IPS DF 6.9 (cell line): ENCODE results near the gene TMEM214.
A peak's percentile ranks its signal among the peaks of the same experiment; 100 is the strongest.
"Not testable (repeated sequence)": the region's sequence is repeated elsewhere in the genome, so short reads cannot be mapped to it uniquely, and the experiment has no call there.

ENCODE experiments used
- DNase-seq: peaks from one replicate; pipeline ENCODE4 v3.0.0-alpha.2; 2013; ENCODE audit warnings: low read depth, low spot score
- H3K27ac ChIP-seq: one replicate; pipeline ENCODE4 v1.5.1; 2013; ENCODE audit warnings: low read length, control low read depth
- H3K27me3 ChIP-seq: 2 replicates; pipeline ENCODE4 v1.6.1; 2013; ENCODE audit warnings: mild to moderate bottlenecking, low read length; ENCODE audit not compliant: control insufficient read depth, insufficient read depth
- H3K36me3 ChIP-seq: 2 replicates; pipeline ENCODE4 v1.6.1; 2013; ENCODE audit warnings: low read length; ENCODE audit not compliant: control insufficient read depth, insufficient read depth
- H3K4me1 ChIP-seq: 2 replicates; pipeline ENCODE4 v1.6.1; 2013; ENCODE audit warnings: low read length; ENCODE audit not compliant: control insufficient read depth, insufficient read depth
- H3K4me3 ChIP-seq: 2 replicates; pipeline ENCODE4 v1.5.1; 2013; ENCODE audit warnings: mild to moderate bottlenecking, low read length
- H3K9me3 ChIP-seq: 2 replicates; pipeline ENCODE4 v1.6.1; 2013; ENCODE audit warnings: low read length, inconsistent platforms; ENCODE audit not compliant: control insufficient read depth, insufficient read depth
- WGBS: extraction: QIAGEN DNeasy Blood & Tissue Kit; methylation state at CpG from one replicate; pipeline ENCODE4 v1.1.7; 2013; ENCODE audit warnings: mixed read lengths, missing lambda C conversion rate; ENCODE audit not compliant: insufficient read length, insufficient coverage; 5-methylcytosine and 5-hydroxymethylcytosine counted together

The TMEM214 gene

DNA sequence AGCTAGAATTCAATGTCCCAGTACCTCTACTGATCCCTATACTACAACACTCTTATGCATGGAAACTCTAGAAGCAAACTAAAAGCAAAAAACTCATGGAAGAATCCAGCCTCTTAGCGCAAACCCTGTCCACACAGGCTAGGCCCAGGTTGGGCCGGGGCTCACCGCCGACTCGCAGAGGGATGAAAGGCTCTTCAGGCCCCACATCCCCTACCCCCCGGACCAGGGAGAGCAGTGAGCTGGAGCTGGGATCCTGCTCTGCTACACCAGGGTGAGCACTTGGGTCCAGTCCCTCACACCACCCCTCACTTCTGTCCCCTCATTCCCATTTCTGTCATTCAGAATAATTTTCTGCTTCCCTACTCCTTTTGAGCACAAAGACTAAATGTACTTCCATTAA is 36.7 kb downstream of the TMEM214 start:
- Histone ChIP-seq H3K27ac (no peak overlapping the region), H3K4me3 (no peak overlapping the region), H3K36me3 (no peaks in the 10 kb centered on the region), H3K9me3 (no peaks in the 10 kb centered on the region), H3K27me3 (no peaks in the 10 kb centered on the region), H3K4me1 (no peaks in the 10 kb centered on the region)
- no CpG with 5 or more reads among the region's 6 CpGs for WGBS
- no peak for DNase-seq

GRCh38 chr2:27069961-27070618 is 37.3 kb downstream of the TMEM214 start:
- no peak for DNase-seq
- no CpG with 5 or more reads among the region's 8 CpGs for WGBS
- H3K27me3 ChIP-seq: no peaks in the 10 kb centered on the region
- H3K9me3 ChIP-seq: no peaks in the 10 kb centered on the region
- no peaks in the 10 kb centered on the region for H3K4me1 ChIP-seq
- H3K4me3 ChIP-seq: no peak overlapping the region
- no peak overlapping the region for H3K27ac ChIP-seq
- no peaks in the 10 kb centered on the region for H3K36me3 ChIP-seq

- Histone ChIP-seq H3K36me3 (no peaks in the 10 kb centered on the region), H3K9me3 (no peaks in the 10 kb centered on the region), H3K27me3 (no peaks in the 10 kb centered on the region), H3K4me1 (no peaks in the 10 kb centered on the region), H3K27ac (no peak overlapping the region), H3K4me3 (peak overlapping the region; percentile 73)
- WGBS: no CpG with 5 or more reads among the region's 11 CpGs
- DNase-seq: no peak
Measured at GRCh38 chr2:27070653-27071276, 38.0 kb downstream of the TMEM214 start.

GRCh38 chr2:27071277-27071989 is 38.7 kb downstream of the TMEM214 start, which contains the start of gene OST4:
TSS of gene OST4 (minus strand) at chr2:27071654.
- H3K4me1 ChIP-seq: no peaks in the 10 kb centered on the region
- no peak within 1 kb of the TSS for H3K27ac ChIP-seq
- WGBS: no CpG with 5 or more reads among the region's 86 CpGs

GRCh38 chr2:27071990-27072830 is 39.4 kb downstream of the TMEM214 start:
- no peaks in the 10 kb centered on the region for H3K36me3 ChIP-seq
- peak overlapping the region; percentile 73; the same call in 1 of the 2 replicates for H3K4me3 ChIP-seq
- no peaks in the 10 kb centered on the region for H3K27me3 ChIP-seq
- no peak for DNase-seq
- no peak overlapping the region for H3K27ac ChIP-seq
- H3K9me3 ChIP-seq: no peaks in the 10 kb centered on the region
- WGBS: no CpG with 5 or more reads among the region's 34 CpGs
- H3K4me1 ChIP-seq: no peaks in the 10 kb centered on the region

More at GRCh38 chr2:27071277-27071989, 38.7 kb downstream of the TMEM214 start, which contains the start of gene OST4:
- Histone ChIP-seq H3K27me3 (no peaks in the 10 kb centered on the region), H3K4me3 (peak within 1 kb of the TSS; percentile 73), H3K9me3 (no peaks in the 10 kb centered on the region), H3K36me3 (no peaks in the 10 kb centered on the region)
- no peak for DNase-seq

DNA sequence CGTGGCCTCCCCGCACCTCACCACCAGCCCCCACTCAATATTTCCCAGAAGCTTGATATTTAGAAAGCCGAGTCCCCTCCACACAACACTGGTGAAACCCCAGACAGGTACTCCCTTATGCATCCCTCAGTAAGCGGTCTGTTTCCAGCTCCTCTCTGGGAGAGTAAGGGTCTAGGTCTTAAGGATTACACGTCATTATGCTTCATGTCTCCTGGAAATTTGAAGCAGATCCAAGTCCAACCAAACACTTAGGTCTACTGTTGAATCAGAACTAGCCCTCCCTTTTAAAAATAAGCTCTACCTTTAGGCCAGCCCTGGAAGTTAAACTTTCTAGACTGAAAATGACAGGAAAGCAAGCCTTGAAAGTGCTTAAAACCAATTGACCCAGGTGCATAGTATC is 40.2 kb downstream of the TMEM214 start:
- no peaks in the 10 kb centered on the region for H3K36me3 ChIP-seq
- H3K9me3 ChIP-seq: no peaks in the 10 kb centered on the region
- H3K4me3 ChIP-seq: no peak overlapping the region; the same call in 1 of the 2 replicates
- no peak for DNase-seq
- no peak overlapping the region for H3K27ac ChIP-seq
- WGBS: no CpG with 5 or more reads among the region's 5 CpGs
- no peaks in the 10 kb centered on the region for H3K27me3 ChIP-seq
- H3K4me1 ChIP-seq: no peaks in the 10 kb centered on the region

DNA sequence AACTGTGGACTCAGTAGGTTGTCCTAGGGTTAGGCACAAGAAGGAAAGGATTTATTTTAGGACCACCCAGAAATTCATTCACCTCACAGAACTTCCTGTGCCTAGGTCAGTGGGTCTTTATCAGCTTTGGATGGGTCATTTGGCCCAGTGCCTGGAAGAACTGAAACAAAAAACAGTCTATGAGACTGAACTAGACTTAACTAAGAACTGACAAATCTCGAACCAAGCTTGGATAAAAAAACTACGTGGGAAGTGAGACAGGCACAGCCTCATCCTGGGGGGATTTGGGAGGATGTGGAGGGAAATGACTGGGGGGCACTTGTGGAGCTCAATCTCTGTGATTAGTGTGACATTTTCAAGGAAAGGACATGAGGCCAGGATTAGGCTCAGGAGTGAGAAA is 41.0 kb downstream of the TMEM214 start:
- no peaks in the 10 kb centered on the region for H3K9me3 ChIP-seq
- no peak for DNase-seq
- H3K36me3 ChIP-seq: no peaks in the 10 kb centered on the region; the same call in 1 of the 2 replicates
- peaks cover 6% of the 10 kb centered on the region for H3K4me1 ChIP-seq
- no peaks in the 10 kb centered on the region for H3K27me3 ChIP-seq
- no CpG with 5 or more reads among the region's 2 CpGs for WGBS
- H3K4me3 ChIP-seq: no peak overlapping the region
- H3K27ac ChIP-seq: no peak overlapping the region

DNA sequence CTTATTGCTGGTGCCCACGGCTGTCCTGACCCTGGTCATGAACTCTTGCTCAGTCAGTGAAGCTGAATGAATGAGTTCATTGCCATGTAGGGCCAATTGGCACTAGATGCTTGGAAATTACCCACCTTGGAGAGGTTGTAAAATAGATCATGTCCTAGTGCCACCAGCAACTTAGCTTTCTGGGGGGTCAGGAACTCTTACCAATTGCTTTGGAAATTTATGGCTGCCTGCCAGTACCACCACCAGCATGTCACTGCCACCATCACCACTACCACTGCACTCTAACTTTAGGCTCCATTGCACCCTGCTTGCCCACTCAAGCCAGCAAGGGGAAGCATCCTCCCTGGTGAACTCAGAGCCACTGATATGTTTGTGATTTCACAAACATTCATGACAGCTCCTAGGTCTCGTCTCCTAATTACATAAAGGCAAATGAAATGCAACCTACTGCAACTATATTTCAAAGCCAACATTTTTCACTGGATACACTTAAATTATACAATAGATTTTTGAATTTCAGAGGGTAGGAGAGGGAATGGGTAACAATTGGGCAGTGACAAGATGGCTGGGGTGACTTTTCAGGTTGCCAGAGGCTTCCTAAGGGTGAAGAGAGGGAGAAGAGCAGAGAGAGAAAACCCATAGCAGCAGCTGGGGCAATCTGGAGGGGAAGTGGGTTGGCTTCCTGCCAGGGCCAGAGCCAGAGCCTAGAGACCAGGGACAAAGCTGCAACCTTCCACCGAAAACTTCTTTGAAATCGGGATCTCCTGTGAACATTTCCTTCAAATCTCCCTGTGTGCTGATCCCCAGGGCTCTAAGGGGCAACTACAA is 42.2 kb downstream of the TMEM214 start:
- DNase-seq: no peak
- no peaks in the 10 kb centered on the region for H3K27me3 ChIP-seq
- no peak overlapping the region for H3K4me3 ChIP-seq
- H3K36me3 ChIP-seq: no peaks in the 10 kb centered on the region; the same call in 1 of the 2 replicates
- no peak overlapping the region for H3K27ac ChIP-seq
- no CpG with 5 or more reads among the region's 4 CpGs for WGBS
- H3K9me3 ChIP-seq: no peaks in the 10 kb centered on the region
- peaks cover 6% of the 10 kb centered on the region for H3K4me1 ChIP-seq

GRCh38 chr2:27075566-27075871 is 42.8 kb downstream of the TMEM214 start:
- H3K9me3 ChIP-seq, H3K4me1 ChIP-seq: not testable (repeated sequence)

More at GRCh38 chr2:27075566-27075871, 42.8 kb downstream of the TMEM214 start:
- WGBS: no CpG with 5 or more reads among the region's 6 CpGs
- DNase-seq, H3K27me3 ChIP-seq, H3K27ac ChIP-seq, H3K36me3 ChIP-seq, H3K4me3 ChIP-seq: not testable (repeated sequence)
